Measurements from ENCODE around the gene CAPN5. TPM values are rescaled to one million over a fixed set of nuclear protein-coding genes. Genes with fewer than 3 reads are reported as not detected.

Gene CAPN5
- total RNA-seq, 1 donor from 2014 or later: 29.7 TPM

DNA sequence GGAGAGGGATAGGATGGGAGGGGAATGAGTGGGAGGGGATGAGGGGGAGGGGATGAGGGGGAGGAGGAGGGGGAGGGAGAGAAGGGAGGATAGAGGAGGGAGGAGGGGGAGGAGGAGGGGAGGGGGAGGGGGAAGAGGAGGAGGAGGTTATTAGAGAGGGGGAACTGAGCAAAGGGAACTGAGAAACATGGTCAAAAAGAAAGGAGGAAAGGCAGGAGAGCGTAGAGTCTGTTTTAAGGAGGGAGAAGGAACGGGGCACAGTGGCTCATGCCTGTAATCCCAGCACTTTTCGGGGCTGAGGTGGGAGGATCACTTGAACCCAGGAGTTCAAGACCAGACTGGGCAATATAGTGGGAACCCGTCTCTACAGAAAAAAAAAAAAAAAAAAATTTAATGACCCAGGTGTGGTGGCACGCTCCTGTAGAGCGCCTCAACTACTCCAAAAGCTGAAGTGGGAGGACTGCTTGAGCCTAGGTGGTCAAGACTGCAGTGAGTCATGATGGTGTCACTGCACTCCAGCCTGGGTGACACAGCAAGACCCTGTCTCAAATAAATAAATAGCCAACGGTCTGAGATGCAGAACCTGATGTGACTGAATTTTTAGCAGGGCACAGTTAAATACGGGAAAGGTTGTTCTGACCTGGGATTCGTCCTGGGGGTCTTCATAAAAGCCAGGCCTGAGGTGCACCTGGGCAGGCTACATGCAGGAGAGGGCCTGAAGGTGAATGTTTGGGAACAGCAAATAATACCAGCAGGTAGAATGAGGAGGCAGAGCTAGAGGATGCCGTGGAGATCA, 28.5 kb upstream of the CAPN5 start:
- no peak for DNase-seq (ENCODE audit: low spot score)
- TF ChIP-seq, protein P1, sequence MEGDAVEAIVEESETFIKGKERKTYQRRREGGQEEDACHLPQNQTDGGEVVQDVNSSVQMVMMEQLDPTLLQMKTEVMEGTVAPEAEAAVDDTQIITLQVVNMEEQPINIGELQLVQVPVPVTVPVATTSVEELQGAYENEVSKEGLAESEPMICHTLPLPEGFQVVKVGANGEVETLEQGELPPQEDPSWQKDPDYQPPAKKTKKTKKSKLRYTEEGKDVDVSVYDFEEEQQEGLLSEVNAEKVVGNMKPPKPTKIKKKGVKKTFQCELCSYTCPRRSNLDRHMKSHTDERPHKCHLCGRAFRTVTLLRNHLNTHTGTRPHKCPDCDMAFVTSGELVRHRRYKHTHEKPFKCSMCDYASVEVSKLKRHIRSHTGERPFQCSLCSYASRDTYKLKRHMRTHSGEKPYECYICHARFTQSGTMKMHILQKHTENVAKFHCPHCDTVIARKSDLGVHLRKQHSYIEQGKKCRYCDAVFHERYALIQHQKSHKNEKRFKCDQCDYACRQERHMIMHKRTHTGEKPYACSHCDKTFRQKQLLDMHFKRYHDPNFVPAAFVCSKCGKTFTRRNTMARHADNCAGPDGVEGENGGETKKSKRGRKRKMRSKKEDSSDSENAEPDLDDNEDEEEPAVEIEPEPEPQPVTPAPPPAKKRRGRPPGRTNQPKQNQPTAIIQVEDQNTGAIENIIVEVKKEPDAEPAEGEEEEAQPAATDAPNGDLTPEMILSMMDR (IDR thresholded peaks at IDR 0.05; ENCODE audit: unreplicated experiment): no peak
- peaks cover 9% of the 10 kb centered on the region for H3K36me3 Mint-ChIP-seq (ENCODE audit: low read depth, unreplicated experiment)
- peaks cover 12% of the 10 kb centered on the region for H3K4me1 Mint-ChIP-seq (ENCODE audit: unreplicated experiment)
- no peak overlapping the region for H3K27ac Mint-ChIP-seq (ENCODE audit: unreplicated experiment)
- peaks cover 20% of the 10 kb centered on the region for H3K27me3 Mint-ChIP-seq (ENCODE audit: unreplicated experiment)
- H3K9me3 Mint-ChIP-seq (ENCODE audit: unreplicated experiment): no peaks in the 10 kb centered on the region
- H3K4me3 Mint-ChIP-seq (ENCODE audit: unreplicated experiment): peak overlapping the region; percentile 0

DNA sequence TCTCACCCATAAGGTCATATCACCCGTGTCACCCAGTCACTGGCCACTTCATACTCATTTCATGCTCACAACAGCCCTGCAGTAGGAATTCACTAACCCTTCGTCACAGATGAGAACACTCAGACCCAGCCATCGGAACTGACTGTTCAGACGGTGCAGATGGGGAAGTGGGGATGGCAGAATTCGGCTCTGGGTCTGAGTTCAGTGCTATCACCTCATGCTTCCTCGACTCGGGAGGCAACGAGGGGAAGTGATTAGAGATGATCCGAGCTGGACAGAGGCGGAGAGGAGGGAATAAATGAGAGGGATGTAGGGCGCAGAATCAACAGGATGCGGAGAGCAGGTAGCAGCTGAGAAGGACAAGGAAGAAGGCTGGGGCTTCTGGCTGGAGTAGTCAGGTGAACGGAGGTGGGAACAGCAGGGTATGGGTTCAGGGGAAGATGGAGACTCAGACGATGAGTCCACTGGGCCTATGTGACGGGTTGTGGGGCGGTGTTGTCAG, 27.9 kb upstream of the CAPN5 start:
- Mint-ChIP-seq H3K4me1 (ENCODE audit: unreplicated experiment) (peaks cover 12% of the 10 kb centered on the region), H3K36me3 (ENCODE audit: low read depth, unreplicated experiment) (peaks cover 9% of the 10 kb centered on the region), H3K4me3 (ENCODE audit: unreplicated experiment) (peak overlapping the region; percentile 0), H3K27ac (ENCODE audit: unreplicated experiment) (no peak overlapping the region), H3K27me3 (ENCODE audit: unreplicated experiment) (peaks cover 20% of the 10 kb centered on the region), H3K9me3 (ENCODE audit: unreplicated experiment) (no peaks in the 10 kb centered on the region)
- TF ChIP-seq, protein P1 (IDR thresholded peaks at IDR 0.05; ENCODE audit: unreplicated experiment): no peak
- DNase-seq (ENCODE audit: low spot score): no peak

DNA sequence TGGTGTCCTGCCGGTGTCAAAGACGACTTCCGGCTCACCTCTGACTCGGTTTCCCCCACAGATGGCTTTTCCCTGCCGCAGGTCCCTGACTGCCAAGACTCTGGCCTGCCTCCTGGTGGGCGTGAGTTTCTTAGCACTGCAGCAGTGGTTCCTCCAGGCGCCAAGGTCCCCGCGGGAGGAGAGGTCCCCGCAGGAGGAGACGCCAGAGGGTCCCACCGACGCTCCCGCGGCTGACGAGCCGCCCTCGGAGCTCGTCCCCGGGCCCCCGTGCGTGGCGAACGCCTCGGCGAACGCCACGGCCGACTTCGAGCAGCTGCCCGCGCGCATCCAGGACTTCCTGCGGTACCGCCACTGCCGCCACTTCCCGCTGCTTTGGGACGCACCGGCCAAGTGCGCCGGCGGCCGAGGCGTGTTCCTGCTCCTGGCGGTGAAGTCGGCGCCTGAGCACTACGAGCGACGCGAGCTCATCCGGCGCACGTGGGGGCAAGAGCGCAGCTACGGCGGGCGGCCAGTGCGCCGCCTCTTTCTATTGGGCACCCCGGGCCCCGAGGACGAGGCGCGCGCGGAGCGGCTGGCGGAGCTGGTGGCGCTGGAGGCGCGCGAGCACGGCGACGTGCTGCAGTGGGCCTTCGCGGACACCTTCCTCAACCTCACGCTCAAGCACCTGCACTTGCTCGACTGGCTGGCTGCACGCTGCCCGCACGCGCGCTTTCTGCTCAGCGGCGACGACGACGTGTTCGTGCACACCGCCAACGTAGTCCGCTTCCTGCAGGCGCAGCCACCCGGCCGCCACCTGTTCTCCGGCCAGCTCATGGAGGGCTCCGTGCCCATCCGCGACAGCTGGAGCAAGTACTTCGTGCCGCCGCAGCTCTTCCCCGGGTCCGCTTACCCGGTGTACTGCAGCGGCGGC, 27.0 kb upstream of the CAPN5 start:
- H3K36me3 Mint-ChIP-seq (ENCODE audit: low read depth, unreplicated experiment): peaks cover 9% of the 10 kb centered on the region
- no peak overlapping the region for H3K27ac Mint-ChIP-seq (ENCODE audit: unreplicated experiment)
- H3K4me3 Mint-ChIP-seq (ENCODE audit: unreplicated experiment): no peak overlapping the region
- H3K27me3 Mint-ChIP-seq (ENCODE audit: unreplicated experiment): peaks cover 20% of the 10 kb centered on the region
- peak; percentile 56 for DNase-seq (ENCODE audit: low spot score)
- H3K9me3 Mint-ChIP-seq (ENCODE audit: unreplicated experiment): no peaks in the 10 kb centered on the region
- peaks cover 7% of the 10 kb centered on the region for H3K4me1 Mint-ChIP-seq (ENCODE audit: unreplicated experiment)
- TF ChIP-seq, protein P1 (IDR thresholded peaks at IDR 0.05; ENCODE audit: unreplicated experiment): peak; percentile 58

GRCh38 chr11:77040401-77040777, 26.4 kb upstream of the CAPN5 start:
- TF ChIP-seq, protein P1 (IDR thresholded peaks at IDR 0.05; ENCODE audit: unreplicated experiment): no peak
- no peak for DNase-seq (ENCODE audit: low spot score)
- no peak overlapping the region for H3K27ac Mint-ChIP-seq (ENCODE audit: unreplicated experiment)
- H3K27me3 Mint-ChIP-seq (ENCODE audit: unreplicated experiment): peaks cover 20% of the 10 kb centered on the region
- H3K36me3 Mint-ChIP-seq (ENCODE audit: low read depth, unreplicated experiment): peaks cover 9% of the 10 kb centered on the region
- H3K4me3 Mint-ChIP-seq (ENCODE audit: unreplicated experiment): no peak overlapping the region
- no peaks in the 10 kb centered on the region for H3K9me3 Mint-ChIP-seq (ENCODE audit: unreplicated experiment)
- H3K4me1 Mint-ChIP-seq (ENCODE audit: unreplicated experiment): peaks cover 7% of the 10 kb centered on the region
